H1 (cell line): ENCODE data around the gene CFAP97. TPM values are rescaled to one million over a fixed set of nuclear protein-coding genes. Genes with fewer than 3 reads are reported as not detected.

Experiments
- CTCF ChIA-PET: fragments of 300-600 bp; sonication (Branson Sonifier 250); formaldehyde crosslinking; loops from one replicate; lab custom pipeline; 2021; ENCODE audit not compliant: partially characterized antibody; lab: Charles Lee
- POLR2A ChIA-PET: fragments of 300-600 bp; sonication (Branson Sonifier 250); formaldehyde crosslinking; loops from one replicate; lab custom pipeline; 2021; ENCODE audit warnings: inconsistent platforms; ENCODE audit not compliant: partially characterized antibody; lab: Charles Lee
- DNase-seq, 2 experiments: peaks; one replicate each; pipeline versions ENCODE4 v3.0.0 to v3.0.0-alpha.2; 2010 to 2022; ENCODE audit warnings: low spot score in 2 of 2, low read depth in 1 of 2, mixed read lengths in 1 of 2
- FAIRE-seq: peaks from 2 replicates; lab custom pipeline; 2011; peaks lifted over from hg19 to GRCh38; lab: Jason Lieb, UNC
- H2AFZ ChIP-seq: 2 replicates; pipeline ENCODE4 v1.8.1; 2012; ENCODE audit warnings: low read length, inconsistent platforms
- H2AK5ac ChIP-seq: 2 replicates; pipeline ENCODE4 v1.6.1; 2013; ENCODE audit warnings: low read depth, low read length
- H2BK120ac ChIP-seq: replicated peaks from 2 replicates; pipeline ENCODE3; 2013; ENCODE audit warnings: low read depth, low read length, inconsistent platforms
- H2BK12ac ChIP-seq: 2 replicates; pipeline ENCODE4 v1.6.1; 2013; ENCODE audit warnings: low read depth, low read length
- H2BK15ac ChIP-seq: 2 replicates; pipeline ENCODE4 v1.6.1; 2013; ENCODE audit warnings: low read length
- H2BK20ac ChIP-seq: 2 replicates; pipeline ENCODE4 v1.6.1; 2013; ENCODE audit warnings: low read length
- H2BK5ac ChIP-seq: 2 replicates; pipeline ENCODE4 v1.6.1; 2013; ENCODE audit warnings: low read depth, low read length
- H3K14ac ChIP-seq: 2 replicates; pipeline ENCODE4 v1.6.1; 2013; ENCODE audit warnings: inconsistent platforms; ENCODE audit not compliant: insufficient read length
- H3K18ac ChIP-seq: 2 replicates; pipeline ENCODE4 v1.6.1; 2013; ENCODE audit warnings: low read length; ENCODE audit errors: extremely low read depth
- H3K23ac ChIP-seq: 2 replicates; pipeline ENCODE4 v1.6.1; 2013; ENCODE audit warnings: inconsistent platforms; ENCODE audit not compliant: insufficient read length
- H3K23me2 ChIP-seq: 2 replicates; pipeline ENCODE4 v1.6.1; 2013; ENCODE audit warnings: low read depth, low read length
- H3K27ac ChIP-seq: 2 replicates; pipeline ENCODE4 v1.6.1; 2011; ENCODE audit warnings: low read depth, low read length, inconsistent platforms
- H3K27me3 ChIP-seq, 4 experiments: replicated peaks in 1 of 4; 1 replicate in 1 of 4; 2 replicates in 3 of 4; pipeline versions ENCODE4 v1.6.1 to v1.8.1; 2011 to 2013; ENCODE audit warnings: low read length in 3 of 4, mild to moderate bottlenecking in 3 of 4, inconsistent platforms in 2 of 4, mixed read lengths in 2 of 4, moderate library complexity in 1 of 4; ENCODE audit not compliant: control insufficient read depth in 3 of 4, insufficient read depth in 3 of 4; ENCODE audit errors: extremely low read depth in 1 of 4
- H3K36me3 ChIP-seq, 4 experiments: 2 replicates each; pipeline versions ENCODE4 v1.6.1 to v1.8.1; 2011 to 2013; ENCODE audit warnings: mild to moderate bottlenecking in 4 of 4, low read length in 3 of 4, moderate library complexity in 2 of 4, control low read depth in 1 of 4, inconsistent platforms in 1 of 4; ENCODE audit not compliant: insufficient read depth in 4 of 4, control insufficient read depth in 2 of 4
- H3K4ac ChIP-seq: replicated peaks from 2 replicates; pipeline ENCODE3; 2013; ENCODE audit warnings: low read length, low read depth, mixed read lengths, inconsistent platforms; ENCODE audit not compliant: insufficient read length
- H3K4me1 ChIP-seq, 4 experiments: replicated peaks in 1 of 4; 1 replicate in 1 of 4; 2 replicates in 3 of 4; pipeline versions ENCODE4 v1.6.1 to v1.8.1; 2011 to 2013; ENCODE audit warnings: low read length in 3 of 4, inconsistent platforms in 2 of 4, mixed read lengths in 1 of 4; ENCODE audit not compliant: insufficient read depth in 4 of 4, control insufficient read depth in 3 of 4
- H3K4me2 ChIP-seq, 2 experiments: 2 replicates each; pipeline versions ENCODE4 v1.6.1 to v1.8.1; 2011 to 2013; ENCODE audit warnings: low read depth in 2 of 2, low read length in 2 of 2, control low read depth in 1 of 2, inconsistent platforms in 1 of 2, mild to moderate bottlenecking in 1 of 2; ENCODE audit not compliant: insufficient read depth in 1 of 2
- H3K4me3 ChIP-seq, 4 experiments: fragments of 200-600, 300-600 bp in 1 of 4; sonication (generic), shearing (Covaris generic), sonication (Bioruptor Twin) in 1 of 4; 2 replicates each; pipeline versions ENCODE4 v1.5.1 to v1.8.1; 2011 to 2016; ENCODE audit warnings: low read length in 4 of 4, low read depth in 3 of 4, control low read depth in 2 of 4, inconsistent platforms in 2 of 4, mild to moderate bottlenecking in 2 of 4, mixed read lengths in 1 of 4, moderate library complexity in 1 of 4; ENCODE audit not compliant: insufficient read depth in 2 of 4; ENCODE audit errors: extremely low read depth in 1 of 4
- H3K56ac ChIP-seq: replicated peaks from 2 replicates; pipeline ENCODE3; 2013; ENCODE audit warnings: low read depth, mild to moderate bottlenecking, mixed read lengths, low read length, inconsistent platforms; ENCODE audit not compliant: insufficient read length
- H3K79me1 ChIP-seq: 2 replicates; pipeline ENCODE4 v1.6.1; 2013; ENCODE audit warnings: low read depth, low read length, control low read depth
- H3K79me2 ChIP-seq, 2 experiments: 2 replicates each; pipeline versions ENCODE4 v1.6.1 to v1.8.1; 2012 to 2013; ENCODE audit warnings: low read length in 2 of 2, mild to moderate bottlenecking in 2 of 2, inconsistent platforms in 1 of 2; ENCODE audit not compliant: insufficient read depth in 2 of 2, control insufficient read depth in 1 of 2
- H3K9ac ChIP-seq, 4 experiments: replicated peaks in 1 of 4; 1 replicate in 1 of 4; 2 replicates in 3 of 4; pipeline versions ENCODE4 v1.6.1 to v1.8.1; 2011 to 2013; ENCODE audit warnings: low read depth in 3 of 4, low read length in 3 of 4, control low read depth in 2 of 4, mild to moderate bottlenecking in 2 of 4, moderate library complexity in 2 of 4, inconsistent platforms in 1 of 4; ENCODE audit errors: extremely low read depth in 1 of 4
- H3K9me3 ChIP-seq, 2 experiments: 2 replicates each; pipeline versions ENCODE4 v1.6.1 to v1.8.1; 2012 to 2013; ENCODE audit warnings: mild to moderate bottlenecking in 2 of 2, moderate library complexity in 2 of 2, control low read depth in 1 of 2, inconsistent platforms in 1 of 2, low read depth in 1 of 2, low read length in 1 of 2, mixed read lengths in 1 of 2; ENCODE audit not compliant: insufficient read depth in 2 of 2
- H4K20me1 ChIP-seq, 2 experiments: replicated peaks in 1 of 2; 2 replicates each; pipeline versions ENCODE3 to v1.8.1; 2011 to 2013; ENCODE audit warnings: inconsistent platforms in 2 of 2, low read length in 2 of 2, mild to moderate bottlenecking in 1 of 2; ENCODE audit not compliant: insufficient read depth in 2 of 2, control insufficient read depth in 1 of 2
- H4K5ac ChIP-seq: 2 replicates; pipeline ENCODE4 v1.6.1; 2013; ENCODE audit warnings: low read length, low read depth, mixed read lengths, inconsistent platforms; ENCODE audit not compliant: insufficient read length
- H4K8ac ChIP-seq: 2 replicates; pipeline ENCODE4 v1.8.0; 2013; ENCODE audit warnings: mild to moderate bottlenecking, moderate library complexity, low read length, inconsistent platforms; ENCODE audit not compliant: insufficient read depth; ENCODE audit errors: extremely low read depth
- H4K91ac ChIP-seq: replicated peaks from 2 replicates; pipeline ENCODE3; 2013; ENCODE audit warnings: low read length, mixed read lengths, inconsistent platforms; ENCODE audit not compliant: insufficient read length
- CHD2 ChIP-seq: IDR thresholded peaks from 2 replicates; pipeline ENCODE4 v1.6.1; 2012; ENCODE audit warnings: low read length, improper control_type of control experiment
- CREB1 ChIP-seq: IDR thresholded peaks from 2 replicates; pipeline ENCODE4 v1.6.1; 2012; ENCODE audit warnings: inconsistent platforms
- CTCF ChIP-seq, 3 experiments: IDR thresholded peaks; 1 replicate in 2 of 3; 2 replicates in 1 of 3; pipeline versions ENCODE4 v1.5.1 to v1.6.1; 2011; ENCODE audit warnings: low read length in 3 of 3, mild to moderate bottlenecking in 3 of 3, inconsistent platforms in 2 of 3, low read depth in 1 of 3, moderate library complexity in 1 of 3; ENCODE audit not compliant: insufficient read depth in 1 of 3; ENCODE audit errors: control extremely low read depth in 1 of 3
- KDM5A ChIP-seq: fragments of 200-600 bp; IDR thresholded peaks from 2 replicates; pipeline ENCODE4 v1.7.1; 2012; ENCODE audit warnings: mild to moderate bottlenecking, low read length, inconsistent platforms, mixed read lengths
- NRF1 ChIP-seq: IDR thresholded peaks from 2 replicates; pipeline ENCODE4 v1.6.1; 2011; ENCODE audit warnings: mild to moderate bottlenecking, low read depth, low read length, improper control_type of control experiment
- POU5F1 ChIP-seq: IDR thresholded peaks from 2 replicates; pipeline ENCODE4 v1.6.1; 2011; ENCODE audit warnings: low read depth, mild to moderate bottlenecking, low read length, moderate library complexity
- SIX5 ChIP-seq: IDR thresholded peaks from 2 replicates; pipeline ENCODE4 v1.6.1; 2011; ENCODE audit warnings: mild to moderate bottlenecking, low read depth, low read length
- WGBS, 2 experiments: shearing (Covaris generic) in 1 of 2; methylation state at CpG; one replicate each; pipeline versions ENCODE4 v1.1.6 to v1.1.7; 2013 to 2015; ENCODE audit warnings: low lambda C conversion rate in 2 of 2, mixed read lengths in 2 of 2, inconsistent platforms in 1 of 2, low coverage in 1 of 2, missing lambda C conversion rate in 1 of 2; ENCODE audit not compliant: insufficient replicate concordance in 2 of 2, insufficient coverage in 1 of 2, insufficient read length in 1 of 2; ENCODE audit errors: extremely low coverage in 1 of 2, missing lambda C conversion rate in 1 of 2; 5-methylcytosine and 5-hydroxymethylcytosine counted together
- polyA plus RNA-seq, 7 experiments: library from polyadenylated mRNA; depleted of rRNA in 3 of 7; stranded (reverse) in 5 of 7; unstranded in 2 of 7; fragments of >200 nt in 5 of 7; fragments of 200-250 nt in 2 of 7; gene quantifications; 1 replicate in 5 of 7; 2 replicates in 1 of 7; 4 replicates in 1 of 7; pipeline versions ENCODE4 v1.2.1 to v1.2.3, GENCODE V29; 2011 to 2013; ENCODE audit warnings: missing spikeins in 2 of 7, mixed read lengths in 2 of 7
- total RNA-seq: library from RNA; stranded (reverse); fragmentation: NEBNext Ultra II Directional; extraction: Animal tissue kit (Norgen Biotek cat#: 25700); gene quantifications from 2 replicates; pipeline ENCODE4 v1.2.1, GENCODE V29; 2021
- TF ChIP-seq, protein P1 (sequence below): IDR thresholded peaks from 2 replicates; pipeline ENCODE4 v1.6.1; 2012; ENCODE audit warnings: low read length, inconsistent platforms

CFAP97 gene
- total and polyA plus RNA-seq, 2 of the 8 experiments (the other 6 are each of a cell fraction or from before 2014, with no cell fraction given): 9.2 to 40.4 TPM

DNA sequence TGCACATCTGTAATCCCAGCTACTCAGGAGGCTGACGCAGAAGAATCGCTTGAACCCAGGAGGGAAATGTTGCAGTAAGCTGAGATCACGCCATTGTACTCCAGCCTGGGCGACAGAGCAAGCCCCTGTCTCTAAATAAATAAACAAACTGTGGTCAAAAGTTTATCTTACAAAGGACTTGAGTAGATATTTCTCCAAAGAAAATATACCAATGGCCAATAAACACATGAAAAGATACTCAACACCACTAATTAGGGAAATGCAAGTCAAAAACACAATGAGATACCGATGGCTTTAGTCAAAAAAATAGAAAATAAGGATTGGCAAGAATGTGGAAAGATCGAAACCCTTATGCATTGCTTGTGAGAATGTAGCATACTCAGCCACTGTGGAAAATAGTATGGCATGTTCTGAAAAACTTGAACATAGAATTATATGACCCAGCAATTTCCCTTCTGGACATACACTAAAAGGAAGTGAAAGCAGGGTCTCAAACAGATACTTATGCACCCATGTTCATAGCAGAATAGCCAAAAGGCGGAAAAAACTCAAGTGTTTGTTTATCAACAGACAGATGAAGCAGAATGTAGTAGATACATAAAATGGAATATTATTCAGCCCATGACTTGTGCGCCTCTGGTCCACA, 2.0 kb upstream of the CFAP97 start:
- no peak overlapping the region for H2AK5ac ChIP-seq
- H4K91ac ChIP-seq: no peak overlapping the region
- H3K27ac ChIP-seq: no peak overlapping the region
- DNase-seq (no peak), FAIRE-seq (no peak)
- no peaks in the 10 kb centered on the region for H3K79me1 ChIP-seq
- peaks cover 0 to 3% (median 0%) of the 10 kb centered on the region in 4 experiments; a peak in 2 of 7 replicates for H3K27me3 ChIP-seq
- no peak overlapping the region for H3K56ac ChIP-seq
- H3K4me2 ChIP-seq: no peak overlapping the region
- no peak overlapping the region for H2AFZ ChIP-seq
- no peak overlapping the region for H2BK15ac ChIP-seq
- no peak overlapping the region for H3K23ac ChIP-seq
- no peak overlapping the region for H3K14ac ChIP-seq
- no peak overlapping the region for H3K9ac ChIP-seq
- H3K4ac ChIP-seq: no peak overlapping the region
- H3K36me3 ChIP-seq: no peaks in the 10 kb centered on the region
- peaks cover 10% of the 10 kb centered on the region for H3K23me2 ChIP-seq
- H4K5ac ChIP-seq: no peak overlapping the region
- no peak overlapping the region for H3K4me3 ChIP-seq
- 92% methylated on average over 8 of the region's 8 CpGs; no CpG with 5 or more reads in 1 of the 2 experiments for WGBS, 2 experiments
- no peak overlapping the region for H2BK12ac ChIP-seq
- H3K4me1 ChIP-seq: peaks cover 0 to 10% (median 6%) of the 10 kb centered on the region in 4 experiments; a peak in 4 of 7 replicates
- no peaks in the 10 kb centered on the region for H3K9me3 ChIP-seq
- POLR2A ChIA-PET: interaction anchor here (2.0 kb wide), 1 partner anchor 22 kb away, joined by 5 read pairs; no protein-coding TSS in a partner anchor
- H2BK120ac ChIP-seq: no peak overlapping the region
- no peak overlapping the region for H2BK5ac ChIP-seq
- H2BK20ac ChIP-seq: no peak overlapping the region
- CTCF ChIA-PET: interaction anchor here (0.6 kb wide), 1 partner anchor 473 kb away, joined by 3 read pairs; no protein-coding TSS in a partner anchor
- no peaks in the 10 kb centered on the region for H4K20me1 ChIP-seq
- H4K8ac ChIP-seq: no peak overlapping the region
- peaks cover 0 to 11% of the 10 kb centered on the region in 2 experiments; a peak in 1 of 4 replicates for H3K79me2 ChIP-seq
- H3K18ac ChIP-seq: no peak overlapping the region
- TF ChIP-seq NRF1 (no peak), CREB1 (no peak), POU5F1 (no peak), SIX5 (no peak), CHD2 (no peak), CTCF (IDR thresholded peaks at IDR 0.05; ENCODE audit: control extremely low read depth in 1 of 3, insufficient read depth in 1 of 3, low read depth in 1 of 3, low read length in 3 of 3) (no peak), KDM5A (no peak)
- TF ChIP-seq, protein P1, sequence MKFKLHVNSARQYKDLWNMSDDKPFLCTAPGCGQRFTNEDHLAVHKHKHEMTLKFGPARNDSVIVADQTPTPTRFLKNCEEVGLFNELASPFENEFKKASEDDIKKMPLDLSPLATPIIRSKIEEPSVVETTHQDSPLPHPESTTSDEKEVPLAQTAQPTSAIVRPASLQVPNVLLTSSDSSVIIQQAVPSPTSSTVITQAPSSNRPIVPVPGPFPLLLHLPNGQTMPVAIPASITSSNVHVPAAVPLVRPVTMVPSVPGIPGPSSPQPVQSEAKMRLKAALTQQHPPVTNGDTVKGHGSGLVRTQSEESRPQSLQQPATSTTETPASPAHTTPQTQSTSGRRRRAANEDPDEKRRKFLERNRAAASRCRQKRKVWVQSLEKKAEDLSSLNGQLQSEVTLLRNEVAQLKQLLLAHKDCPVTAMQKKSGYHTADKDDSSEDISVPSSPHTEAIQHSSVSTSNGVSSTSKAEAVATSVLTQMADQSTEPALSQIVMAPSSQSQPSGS: no peak
